GM12874 (cell line): ENCODE measurements around the gene THRB.

Source experiments
- CTCF ChIP-seq: IDR thresholded peaks from 2 replicates; pipeline ENCODE4 v1.5.1; 2011; ENCODE audit warnings: low read depth, mild to moderate bottlenecking, control low read depth, low read length, moderate library complexity; ENCODE audit not compliant: insufficient read depth

Gene THRB

GRCh38 chr3:24332092-24332491 lies 162.6 kb downstream of the THRB start:
- no peak for TF ChIP-seq CTCF

GRCh38 chr3:24323272-24323671 lies 171.4 kb downstream of the THRB start:
- TF ChIP-seq CTCF = no peak

- TF ChIP-seq CTCF = no peak
Observed at GRCh38 chr3:24320601-24321000, 174.0 kb downstream of the THRB start.

- TF ChIP-seq CTCF = no peak
Observed at GRCh38 chr3:24318677-24319287, 175.9 kb downstream of the THRB start.

GRCh38 chr3:24316887-24317383 lies 177.7 kb downstream of the THRB start:
- TF ChIP-seq CTCF = no peak

- no peak for TF ChIP-seq CTCF
Observed at GRCh38 chr3:24315971-24316370, 178.7 kb downstream of the THRB start.

GRCh38 chr3:24315356-24315755 lies 179.3 kb downstream of the THRB start:
- TF ChIP-seq CTCF = no peak

GRCh38 chr3:24311881-24312280 lies 182.8 kb downstream of the THRB start:
- TF ChIP-seq CTCF = no peak
